Epidermal melanocyte (primary cell): ENCODE measurements around the gene CIITA.
"Not testable (repeated sequence)": the region's sequence is repeated elsewhere in the genome, so short reads cannot be mapped to it uniquely, and the experiment has no call there.

ENCODE experiments used
- DNase-seq: peaks from one replicate; pipeline ENCODE4 v3.0.0; 2011; ENCODE audit warnings: low spot score; ENCODE audit not compliant: insufficient read length

Gene CIITA

GRCh38 chr16:10934325-10935107 is 57.5 kb downstream of the CIITA start:
- no peak for DNase-seq

- no peak for DNase-seq
These were observed 58.4 kb downstream of the CIITA start for GRCh38 chr16:10935226-10935915.

GRCh38 chr16:10936272-10936984 is 59.4 kb downstream of the CIITA start:
- DNase-seq = no peak

GRCh38 chr16:10937068-10937859 is 60.3 kb downstream of the CIITA start:
- no peak for DNase-seq

- no peak for DNase-seq
These were observed 61.3 kb downstream of the CIITA start for GRCh38 chr16:10938321-10938720.

GRCh38 chr16:10938796-10939648 is 62.0 kb downstream of the CIITA start:
- no peak for DNase-seq

- no peak for DNase-seq
These were observed 62.7 kb downstream of the CIITA start for GRCh38 chr16:10939649-10940234.

GRCh38 chr16:10940501-10941079 is 63.6 kb downstream of the CIITA start:
- no peak for DNase-seq

GRCh38 chr16:10941127-10941933 is 64.3 kb downstream of the CIITA start:
- DNase-seq = no peak

GRCh38 chr16:10941935-10942351 is 64.9 kb downstream of the CIITA start:
- DNase-seq = not testable (repeated sequence)

GRCh38 chr16:10942352-10943063 is 65.5 kb downstream of the CIITA start, which contains the start of gene DEXI:
TSS of gene DEXI (minus strand) at chr16:10942468. CDS start at chr16:10942005, 463 bp downstream.
- peak; percentile 97 for DNase-seq

GRCh38 chr16:10943064-10943353 is 66.0 kb downstream of the CIITA start:
- DNase-seq = no peak

- peak; percentile 92 for DNase-seq
These were observed 67.5 kb downstream of the CIITA start, which contains the start of gene CLEC16A for GRCh38 chr16:10944249-10945064. TSS of gene CLEC16A (plus strand) at chr16:10944564. CDS start at chr16:10944718, 154 bp downstream.

GRCh38 chr16:10945065-10945787 is 68.2 kb downstream of the CIITA start:
- no peak for DNase-seq

GRCh38 chr16:10946308-10946707 is 69.3 kb downstream of the CIITA start:
- no peak for DNase-seq

GRCh38 chr16:10947211-10947787 is 70.3 kb downstream of the CIITA start:
- no peak for DNase-seq
